ENCODE results near the gene PPM1B.
"Not testable (repeated sequence)": the region's sequence is repeated elsewhere in the genome, so short reads cannot be mapped to it uniquely, and the experiment has no call there.

PPM1B gene

GRCh38 chr2:44207102-44207501, 38.4 kb downstream of the PPM1B start:
- no peak overlapping the region for H3K4me3 ChIP-seq (ENCODE audit: low read depth in 1 of 2, low read length in 2 of 2)
- H3K27me3 ChIP-seq (ENCODE audit: insufficient read depth, low read length, poor library complexity), result no peaks in the 10 kb centered on the region
- H2AFZ ChIP-seq (ENCODE audit: low read depth, low read length), result no peak overlapping the region
- peaks cover 79% of the 10 kb centered on the region for H3K79me2 ChIP-seq (ENCODE audit: insufficient read depth, low read length)
- DNase-seq (no peak), ATAC-seq (ENCODE audit: insufficient read depth, low read depth) (no peak)
- peaks cover 12% of the 10 kb centered on the region; the same call in 1 of the 2 replicates for H4K20me1 ChIP-seq (ENCODE audit: insufficient read depth, low read length)
- no peak overlapping the region for H3K4me2 ChIP-seq (ENCODE audit: insufficient read depth, low read length)
- peaks cover 48% of the 10 kb centered on the region for H3K36me3 ChIP-seq (ENCODE audit: insufficient read depth, low read length)
- TF ChIP-seq EZH2 (IDR thresholded peaks at IDR 0.05; ENCODE audit: borderline replicate concordance, low read depth, low read length, severe bottlenecking), result no peak
- no peak for TF ChIP-seq CTCF (IDR thresholded peaks at IDR 0.05; ENCODE audit: borderline replicate concordance, extremely low read depth, low read length, poor library complexity, severe bottlenecking)
- H3K4me1 ChIP-seq (ENCODE audit: insufficient read depth, low read length), result no peaks in the 10 kb centered on the region
- H3K27ac ChIP-seq (ENCODE audit: low read length), result no peak overlapping the region
- H3K9ac ChIP-seq (ENCODE audit: low read depth, low read length), result no peak overlapping the region
- no peaks in the 10 kb centered on the region for H3K9me3 ChIP-seq (ENCODE audit: insufficient read depth, low read length, severe bottlenecking)

GRCh38 chr2:44207648-44208047, 39.0 kb downstream of the PPM1B start:
- not testable (repeated sequence) for H3K4me1 ChIP-seq (ENCODE audit: insufficient read depth, low read length); DNase-seq; H3K27me3 ChIP-seq (ENCODE audit: insufficient read depth, low read length, poor library complexity); H2AFZ ChIP-seq (ENCODE audit: low read depth, low read length); H3K27ac ChIP-seq (ENCODE audit: low read length); H3K4me2 ChIP-seq (ENCODE audit: insufficient read depth, low read length); ATAC-seq (ENCODE audit: insufficient read depth, low read depth); H3K9ac ChIP-seq (ENCODE audit: low read depth, low read length); H3K9me3 ChIP-seq (ENCODE audit: insufficient read depth, low read length, severe bottlenecking); H3K4me3 ChIP-seq (ENCODE audit: low read depth in 1 of 2, low read length in 2 of 2)
- H3K79me2 ChIP-seq (ENCODE audit: insufficient read depth, low read length), result peaks cover 76% of the 10 kb centered on the region
- H3K36me3 ChIP-seq (ENCODE audit: insufficient read depth, low read length), result peaks cover 51% of the 10 kb centered on the region
- H4K20me1 ChIP-seq (ENCODE audit: insufficient read depth, low read length), result peaks cover 12% of the 10 kb centered on the region; the same call in 1 of the 2 replicates

GRCh38 chr2:44210362-44210761, 41.7 kb downstream of the PPM1B start:
- ATAC-seq (ENCODE audit: insufficient read depth, low read depth), result no peak
- peaks cover 9% of the 10 kb centered on the region; the same call in 1 of the 2 replicates for H4K20me1 ChIP-seq (ENCODE audit: insufficient read depth, low read length)
- H3K79me2 ChIP-seq (ENCODE audit: insufficient read depth, low read length), result peaks cover 65% of the 10 kb centered on the region
- H3K4me3 ChIP-seq (ENCODE audit: low read depth in 1 of 2, low read length in 2 of 2), result no peak overlapping the region
- H2AFZ ChIP-seq (ENCODE audit: low read depth, low read length), result no peak overlapping the region
- no peak overlapping the region for H3K9ac ChIP-seq (ENCODE audit: low read depth, low read length)
- H3K27me3 ChIP-seq (ENCODE audit: insufficient read depth, low read length, poor library complexity), result no peaks in the 10 kb centered on the region
- H3K4me1 ChIP-seq (ENCODE audit: insufficient read depth, low read length), result no peaks in the 10 kb centered on the region
- no peak overlapping the region for H3K27ac ChIP-seq (ENCODE audit: low read length)
- peaks cover 51% of the 10 kb centered on the region for H3K36me3 ChIP-seq (ENCODE audit: insufficient read depth, low read length)
- H3K9me3 ChIP-seq (ENCODE audit: insufficient read depth, low read length, severe bottlenecking), result no peaks in the 10 kb centered on the region
- DNase-seq, result no peak
- TF ChIP-seq CTCF (IDR thresholded peaks at IDR 0.05; ENCODE audit: borderline replicate concordance, extremely low read depth, low read length, poor library complexity, severe bottlenecking), result no peak
- TF ChIP-seq EZH2 (IDR thresholded peaks at IDR 0.05; ENCODE audit: borderline replicate concordance, low read depth, low read length, severe bottlenecking), result no peak
- no peak overlapping the region for H3K4me2 ChIP-seq (ENCODE audit: insufficient read depth, low read length)

GRCh38 chr2:44211183-44211582, 42.5 kb downstream of the PPM1B start:
- H3K4me3 ChIP-seq (ENCODE audit: low read depth in 1 of 2, low read length in 2 of 2), result no peak overlapping the region
- H3K4me2 ChIP-seq (ENCODE audit: insufficient read depth, low read length), result no peak overlapping the region
- no peaks in the 10 kb centered on the region for H3K9me3 ChIP-seq (ENCODE audit: insufficient read depth, low read length, severe bottlenecking)
- DNase-seq (no peak), ATAC-seq (ENCODE audit: insufficient read depth, low read depth) (no peak)
- peaks cover 51% of the 10 kb centered on the region for H3K36me3 ChIP-seq (ENCODE audit: insufficient read depth, low read length)
- TF ChIP-seq EZH2 (IDR thresholded peaks at IDR 0.05; ENCODE audit: borderline replicate concordance, low read depth, low read length, severe bottlenecking), result no peak
- no peak for TF ChIP-seq CTCF (IDR thresholded peaks at IDR 0.05; ENCODE audit: borderline replicate concordance, extremely low read depth, low read length, poor library complexity, severe bottlenecking)
- H3K4me1 ChIP-seq (ENCODE audit: insufficient read depth, low read length), result no peaks in the 10 kb centered on the region
- peaks cover 9% of the 10 kb centered on the region; the same call in 1 of the 2 replicates for H4K20me1 ChIP-seq (ENCODE audit: insufficient read depth, low read length)
- no peak overlapping the region for H2AFZ ChIP-seq (ENCODE audit: low read depth, low read length)
- H3K27ac ChIP-seq (ENCODE audit: low read length), result no peak overlapping the region
- no peaks in the 10 kb centered on the region for H3K27me3 ChIP-seq (ENCODE audit: insufficient read depth, low read length, poor library complexity)
- peaks cover 64% of the 10 kb centered on the region for H3K79me2 ChIP-seq (ENCODE audit: insufficient read depth, low read length)
- no peak overlapping the region for H3K9ac ChIP-seq (ENCODE audit: low read depth, low read length)

Data from DND-41 (cell line).